Measurements from ENCODE around the gene DNMT3A. TPM values are rescaled to one million over a fixed set of nuclear protein-coding genes. Genes with fewer than 3 reads are reported as not detected.

DNMT3A gene
- total and polyA plus RNA-seq, 2 of the 8 experiments (the other 6 are each of a cell fraction or from before 2014, with no cell fraction given) = 33.6 to 178 TPM

DNA sequence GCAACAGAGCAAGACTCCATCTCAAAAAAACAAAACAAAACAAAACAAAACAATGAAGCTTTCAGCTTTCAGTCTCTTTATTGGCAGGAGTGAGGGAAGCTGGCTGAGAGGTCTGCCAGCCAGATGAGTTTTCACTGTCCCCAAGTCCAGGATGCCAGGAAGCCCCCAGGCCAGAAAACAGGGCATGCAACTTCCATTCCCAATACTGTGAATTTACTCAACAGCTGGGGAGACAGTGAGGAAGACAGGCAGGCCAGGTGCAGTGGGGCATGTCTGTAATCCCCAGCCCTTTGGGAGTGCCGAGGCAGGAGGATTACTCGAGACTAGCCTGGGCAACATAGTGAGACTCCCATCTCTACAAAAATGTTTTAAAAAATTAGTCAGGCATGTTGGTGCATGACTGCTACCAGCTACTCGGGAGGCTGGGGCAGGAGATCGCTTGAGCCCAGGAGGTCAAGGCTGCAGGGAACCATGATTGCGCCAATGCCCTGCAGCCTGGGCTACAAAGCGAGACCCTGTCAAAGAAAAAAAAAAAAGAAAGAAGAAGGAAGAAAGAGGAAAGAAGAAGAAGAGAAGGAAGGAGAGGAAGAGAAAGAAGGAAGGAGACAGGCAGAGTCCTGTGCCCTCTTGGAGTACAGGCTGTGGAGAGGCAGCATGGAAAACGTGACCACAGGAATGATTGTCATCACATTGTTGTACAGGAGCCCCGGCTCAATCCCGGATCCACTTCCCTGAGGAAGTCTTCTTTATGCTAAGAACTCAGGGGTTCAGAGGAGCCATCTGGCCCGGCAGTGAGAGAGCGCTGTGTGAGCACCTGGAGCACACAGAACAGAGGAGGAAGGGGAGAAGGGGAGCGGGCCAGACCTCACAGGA is 144.2 kb downstream of the DNMT3A start (continued):
- no peak for TF ChIP-seq CTBP2 (IDR thresholded peaks at IDR 0.05; ENCODE audit: borderline replicate concordance, insufficient read depth, insufficient read length, low read length)
- no peak for TF ChIP-seq YY1 (IDR thresholded peaks at IDR 0.05; ENCODE audit: low read depth, low read length)
- TF ChIP-seq RAD21 (IDR thresholded peaks at IDR 0.05 in 1 of 2, conservative IDR thresholded peaks at IDR 0.05 in 1 of 2; ENCODE audit: low read depth in 2 of 2, low read length in 2 of 2) = no peak
- no peak for TF ChIP-seq ASH2L (IDR thresholded peaks at IDR 0.05; ENCODE audit: low read length)
- TF ChIP-seq PHF8 (conservative IDR thresholded peaks at IDR 0.05; ENCODE audit: low read depth, low read length) = no peak
- no peak for TF ChIP-seq TAF7 (optimal IDR thresholded peaks at IDR 0.05; ENCODE audit: borderline replicate concordance, low read depth, low read length)
- no peak for TF ChIP-seq TEAD4 (IDR thresholded peaks at IDR 0.05; ENCODE audit: low read depth, low read length)
